Measurements from ENCODE around the gene UBE2D3.

- TF ChIP-seq ZNF274 (IDR thresholded peaks at IDR 0.05; ENCODE audit: low read depth, low read length) = no peak
- no peak for TF ChIP-seq SUZ12 (IDR thresholded peaks at IDR 0.05; ENCODE audit: extremely low read depth, insufficient read depth, insufficient read length)
- no peak for TF ChIP-seq YY1 (IDR thresholded peaks at IDR 0.05; ENCODE audit: insufficient read depth, insufficient read length)
Measured at GRCh38 chr4:102824398-102824797, 3.0 kb downstream of the UBE2D3 start.

Measured in NT2/D1 (cell line).